Lung microvascular endothelial cell (primary cell): ENCODE data around the gene STRN4. TPM values are rescaled to one million over a fixed set of nuclear protein-coding genes. Genes with fewer than 3 reads are reported as not detected.

ENCODE experiments used
- DNase-seq, 2 donors: peaks; one replicate each; pipeline versions ENCODE4 v3.0.0 to v3.0.0-alpha.2; 2010; ENCODE audit warnings: low read depth in 2 of 2
- total RNA-seq: library from RNA; depleted of rRNA; stranded (reverse); fragments of >200 nt; gene quantifications from 2 replicates; pipeline ENCODE4 v1.2.1, GENCODE V29; 2014

The STRN4 gene
- total RNA-seq, 1 donor from 2014 or later = 84.3 TPM

DNA sequence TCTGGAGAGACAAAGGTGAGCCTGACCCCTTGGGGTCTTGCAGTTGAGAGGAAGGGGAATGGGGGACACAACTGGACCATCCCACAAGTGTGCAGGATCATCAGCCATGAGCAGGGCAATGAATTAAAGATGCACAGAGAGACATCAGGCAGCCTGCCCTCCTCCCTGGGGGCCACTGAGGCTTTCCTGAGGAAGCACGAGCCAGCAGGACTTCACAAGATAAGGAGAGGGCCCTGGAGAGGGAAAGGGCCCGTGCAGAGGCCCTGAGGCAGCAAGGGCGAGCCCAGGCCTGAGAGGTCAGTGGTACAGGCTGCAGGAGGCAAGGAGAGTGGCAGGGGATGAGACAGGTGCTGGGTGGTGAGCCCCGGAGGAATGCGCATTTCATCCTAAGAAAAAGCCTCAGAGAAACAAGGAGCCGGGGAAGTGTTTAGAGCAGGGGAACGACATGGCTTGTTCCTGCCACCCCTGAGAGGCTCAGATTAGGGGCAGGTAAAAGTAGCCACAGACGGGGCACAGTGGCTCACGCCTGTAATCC, 20.3 kb downstream of the STRN4 start:
- no peak for DNase-seq

DNA sequence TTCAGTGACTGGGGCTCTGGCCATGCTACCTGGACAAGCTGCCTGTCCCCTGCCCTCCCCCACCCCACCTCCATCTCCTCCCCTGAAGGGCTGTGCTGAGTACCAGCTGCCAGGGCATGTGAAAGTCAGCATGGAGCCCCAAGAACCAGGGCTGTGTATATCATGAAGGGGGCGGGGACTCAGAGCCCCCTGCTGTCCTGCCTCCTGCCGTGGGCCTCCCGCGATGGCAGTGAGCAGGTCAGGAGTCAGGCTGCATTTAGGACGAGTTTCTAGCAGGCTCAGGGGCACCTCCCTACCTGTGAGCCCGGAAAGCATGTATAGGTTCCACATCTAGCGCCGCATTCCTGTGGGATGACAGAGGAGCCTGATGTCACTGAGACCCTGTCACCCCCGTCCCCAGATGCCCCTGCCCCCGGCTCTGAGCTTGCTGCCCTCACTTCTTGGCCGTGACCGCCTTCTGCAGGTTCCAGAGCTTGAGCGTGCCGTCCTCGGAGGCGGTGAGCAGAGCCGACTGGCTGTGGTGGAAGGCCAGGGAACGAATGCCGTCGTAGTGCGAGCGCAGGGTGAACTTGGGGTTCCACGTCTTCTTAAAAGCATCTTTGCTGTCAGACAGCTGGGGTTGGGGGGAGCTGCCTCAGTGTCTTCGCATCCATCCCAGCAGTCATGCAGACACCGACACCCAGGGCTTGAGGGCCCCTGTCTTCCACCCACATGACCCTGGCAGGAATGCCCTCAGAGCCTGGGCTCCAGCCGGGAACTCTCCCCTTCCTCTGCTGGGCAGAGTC, 21.0 kb downstream of the STRN4 start:
- peak in 1 of 2 donors; percentile 0 for DNase-seq

DNA sequence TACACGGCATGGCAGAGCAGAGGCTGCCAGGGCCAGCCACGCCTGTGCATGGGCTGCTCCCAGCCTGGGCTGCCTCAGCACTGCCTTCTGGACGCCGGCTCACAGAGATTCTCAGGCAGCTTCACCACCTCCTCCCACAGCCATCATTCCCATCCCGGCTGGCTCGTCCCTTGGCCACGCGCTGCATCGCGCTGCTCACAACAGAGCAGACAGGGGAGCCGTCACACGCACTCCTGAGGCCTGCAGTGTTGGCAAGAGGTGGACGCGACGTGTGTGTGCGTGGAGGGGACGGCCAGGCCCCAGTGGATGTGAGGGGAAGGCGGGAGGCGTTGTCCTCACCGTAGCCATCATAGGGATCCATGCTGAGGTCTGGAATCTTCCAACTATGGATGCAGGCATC, 21.8 kb downstream of the STRN4 start:
- no peak for DNase-seq

DNA sequence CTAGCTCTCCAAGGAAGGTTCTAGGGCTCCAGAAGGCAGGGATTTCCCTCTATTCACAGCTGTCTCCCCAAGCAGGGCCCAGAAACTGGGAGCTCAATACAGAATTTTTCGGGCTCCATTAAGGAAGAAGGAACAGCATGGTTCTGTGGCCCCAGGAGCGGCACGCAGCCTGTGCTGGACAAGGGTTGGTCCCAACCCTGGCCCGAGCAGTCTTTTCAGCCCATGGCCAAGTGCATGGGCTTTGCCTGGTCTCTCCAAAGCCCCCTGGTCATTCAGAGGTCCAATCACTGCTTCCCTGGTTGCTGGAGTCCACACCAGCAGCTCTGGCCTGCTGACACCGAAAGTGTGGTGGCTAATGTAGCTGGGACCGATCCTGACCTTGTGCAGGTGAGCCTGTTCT, 22.8 kb downstream of the STRN4 start:
- no peak for DNase-seq

DNA sequence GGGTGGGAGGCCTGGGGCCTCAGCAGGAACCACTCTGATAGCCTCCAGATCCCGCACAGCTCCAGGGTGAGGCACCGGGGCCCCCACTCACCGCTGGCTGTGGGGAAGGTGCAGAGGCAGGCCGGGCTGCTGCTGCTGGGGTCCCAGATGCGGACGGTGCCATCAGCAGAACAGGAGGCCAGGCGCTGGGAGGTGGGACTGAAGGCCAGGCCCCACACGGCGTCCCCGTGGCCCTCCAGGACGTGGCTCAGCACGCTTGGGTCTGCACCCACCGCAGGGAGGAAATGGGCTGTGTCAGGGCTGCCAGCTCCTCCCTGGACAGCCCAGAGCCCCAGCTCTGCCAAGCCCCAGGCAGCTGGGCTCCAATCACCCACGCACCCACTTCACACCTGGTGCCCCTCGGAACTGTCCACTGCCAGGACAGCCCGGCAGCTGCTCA, 23.2 kb downstream of the STRN4 start:
- DNase-seq = no peak

DNA sequence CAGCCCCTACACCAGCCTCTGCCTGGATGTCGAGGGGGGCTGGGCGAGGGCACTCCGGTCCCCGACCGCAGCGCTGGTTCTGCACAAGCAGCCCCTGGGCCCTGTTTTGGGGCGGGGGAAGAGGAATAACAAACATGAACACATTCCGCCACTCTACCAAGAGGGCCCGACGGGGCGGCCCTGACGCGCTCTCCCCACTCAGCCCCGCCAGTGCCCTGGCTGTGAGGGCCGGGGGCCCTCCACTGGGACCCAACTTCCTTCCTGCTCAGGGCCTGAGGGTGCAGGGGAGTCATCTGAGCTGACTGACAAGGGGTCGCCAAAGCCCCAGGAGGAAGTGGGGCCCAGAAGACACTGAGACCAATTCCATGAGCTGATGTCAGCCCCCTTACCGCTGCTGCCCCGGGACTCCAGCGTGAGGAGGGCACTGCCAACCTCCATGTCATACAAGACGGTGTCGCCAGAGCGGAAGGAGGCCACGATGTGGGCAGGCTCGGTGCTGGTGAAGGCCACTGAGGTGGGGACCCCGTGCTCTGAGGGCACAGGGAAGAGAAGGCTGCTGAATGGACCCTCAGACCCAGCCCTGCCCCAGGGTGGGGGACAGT, 23.7 kb downstream of the STRN4 start:
- DNase-seq = no peak

DNA sequence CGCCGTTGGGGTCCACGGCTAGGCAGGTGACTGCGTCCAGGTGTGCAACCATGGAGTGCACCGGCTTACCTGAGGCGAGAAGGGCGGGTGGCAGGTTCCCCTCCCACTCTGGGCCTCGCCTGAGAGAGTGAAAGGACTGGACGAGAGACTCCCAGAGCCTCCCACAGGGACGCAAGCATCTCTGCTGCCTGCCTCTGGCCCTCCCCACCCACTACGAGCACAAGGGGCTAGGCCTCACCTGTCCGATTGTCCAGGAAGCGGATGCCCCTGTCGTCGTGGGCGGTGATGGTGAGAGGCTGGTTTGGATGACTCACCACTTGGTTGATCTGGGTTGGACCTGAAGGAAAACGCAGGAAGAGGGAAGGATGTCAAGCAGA, 24.3 kb downstream of the STRN4 start:
- DNase-seq = peak in 1 of 2 donors; percentile 58

DNA sequence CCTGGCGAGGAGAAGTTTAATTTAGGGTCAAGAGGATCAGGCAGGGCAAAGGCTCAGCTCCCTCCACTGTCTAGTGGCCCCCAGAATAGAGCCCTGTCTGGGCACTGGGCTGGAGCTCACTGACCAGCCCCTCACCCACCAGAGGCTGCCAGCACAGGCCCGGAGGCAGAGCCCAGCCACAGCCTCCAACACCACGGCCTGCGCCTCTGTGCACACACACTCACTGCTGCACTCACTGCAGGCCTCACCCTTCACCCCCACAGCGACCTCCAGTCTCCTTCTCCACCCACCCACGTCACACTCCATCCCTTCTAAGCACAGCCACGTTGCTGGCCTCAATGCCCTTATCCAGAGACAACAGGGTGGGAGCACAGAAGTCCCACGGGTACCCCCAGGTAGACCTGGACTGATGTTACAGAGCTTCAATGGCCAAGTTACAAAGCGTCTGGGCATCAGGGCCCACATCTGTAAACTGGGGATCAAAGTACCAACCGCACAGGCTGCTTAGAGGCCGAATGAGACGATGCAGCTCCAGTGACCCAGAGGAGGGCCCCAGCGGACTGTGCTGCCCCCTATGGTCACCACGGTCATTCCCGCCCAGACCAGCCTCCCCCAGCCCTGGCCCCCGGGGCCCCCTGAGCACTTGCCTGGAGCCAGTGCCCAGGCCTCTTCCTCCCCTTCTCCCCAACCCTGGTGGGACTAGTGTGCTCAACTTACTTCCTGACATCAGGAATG, 24.8 kb downstream of the STRN4 start:
- DNase-seq = no peak

DNA sequence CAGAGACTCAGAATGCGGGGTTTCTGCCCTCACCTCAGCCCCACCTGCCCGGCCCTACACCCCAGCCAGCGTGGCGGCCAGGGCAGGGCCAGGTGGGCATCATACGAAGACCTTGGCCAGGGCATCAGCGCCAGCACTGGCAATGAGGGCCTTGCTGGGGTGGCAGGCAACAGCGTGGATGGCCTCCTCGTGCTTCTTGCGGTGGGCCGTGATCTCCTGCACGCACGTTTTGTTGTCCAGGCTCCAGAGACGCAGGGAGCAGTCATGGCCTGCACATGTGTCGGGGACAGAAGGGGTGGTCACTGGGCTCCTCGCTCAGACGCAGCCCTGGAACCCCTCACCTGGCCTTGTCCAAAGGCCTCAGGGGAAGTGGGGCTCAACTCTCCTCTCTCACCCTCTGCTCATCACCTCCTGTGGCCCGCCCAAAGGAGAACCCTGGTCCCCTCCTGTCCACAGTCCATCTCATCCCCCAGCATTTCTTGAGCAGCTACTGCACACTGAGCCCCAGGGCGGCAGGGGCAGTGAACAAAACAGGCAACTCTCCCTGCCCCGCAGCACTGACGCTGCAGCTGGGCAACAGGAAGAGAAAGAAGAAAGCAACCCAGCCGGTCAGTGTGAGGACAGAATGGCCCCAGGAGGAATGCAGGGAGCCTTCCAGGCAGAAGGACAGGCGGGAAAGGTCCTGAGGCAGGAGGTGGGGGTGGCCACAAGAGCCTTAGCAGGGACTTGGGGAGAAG, 25.6 kb downstream of the STRN4 start:
- DNase-seq = no peak

DNA sequence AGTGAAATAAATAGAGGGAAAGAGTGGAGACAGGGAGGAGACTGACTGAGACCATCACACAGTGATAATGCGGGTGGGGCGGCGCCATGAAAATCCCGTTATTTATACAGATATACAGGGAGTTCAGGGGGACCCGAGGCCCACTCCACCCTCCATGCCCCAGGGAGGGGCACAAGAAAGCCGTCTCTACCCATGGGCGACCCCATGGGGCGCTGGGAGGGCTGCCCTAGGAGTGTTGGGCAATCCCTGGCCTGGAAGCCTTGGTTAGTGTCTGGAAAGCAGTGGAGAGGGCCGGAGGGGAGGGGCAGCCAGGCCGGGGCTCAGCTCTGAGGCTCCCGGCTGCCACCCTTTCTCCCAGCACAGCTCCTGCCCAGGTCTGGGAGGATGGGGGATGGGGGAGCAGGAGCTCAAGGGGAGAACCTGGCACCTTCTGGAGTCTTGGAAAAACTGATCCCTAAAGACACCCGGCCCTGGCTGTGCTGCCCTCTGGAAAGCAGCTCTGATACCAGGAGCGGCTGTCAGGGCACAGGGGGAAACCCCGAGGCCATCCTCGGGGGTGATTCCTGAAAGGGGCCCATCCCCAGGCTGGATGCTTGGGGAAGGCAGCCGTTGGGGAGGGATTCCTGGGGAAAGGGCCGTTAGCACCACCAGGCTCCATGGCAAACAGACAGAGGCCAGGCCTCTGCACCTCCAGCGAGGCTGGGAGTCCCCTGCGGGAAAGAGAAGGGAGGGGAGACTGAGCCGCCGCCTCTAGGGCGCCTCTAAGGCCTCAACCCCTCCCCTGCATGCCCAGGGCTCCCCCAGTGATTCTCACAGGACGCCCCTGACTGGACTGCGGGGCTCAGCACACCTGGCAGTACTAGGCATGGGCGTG, 26.4 kb downstream of the STRN4 start:
- DNase-seq = no peak

DNA sequence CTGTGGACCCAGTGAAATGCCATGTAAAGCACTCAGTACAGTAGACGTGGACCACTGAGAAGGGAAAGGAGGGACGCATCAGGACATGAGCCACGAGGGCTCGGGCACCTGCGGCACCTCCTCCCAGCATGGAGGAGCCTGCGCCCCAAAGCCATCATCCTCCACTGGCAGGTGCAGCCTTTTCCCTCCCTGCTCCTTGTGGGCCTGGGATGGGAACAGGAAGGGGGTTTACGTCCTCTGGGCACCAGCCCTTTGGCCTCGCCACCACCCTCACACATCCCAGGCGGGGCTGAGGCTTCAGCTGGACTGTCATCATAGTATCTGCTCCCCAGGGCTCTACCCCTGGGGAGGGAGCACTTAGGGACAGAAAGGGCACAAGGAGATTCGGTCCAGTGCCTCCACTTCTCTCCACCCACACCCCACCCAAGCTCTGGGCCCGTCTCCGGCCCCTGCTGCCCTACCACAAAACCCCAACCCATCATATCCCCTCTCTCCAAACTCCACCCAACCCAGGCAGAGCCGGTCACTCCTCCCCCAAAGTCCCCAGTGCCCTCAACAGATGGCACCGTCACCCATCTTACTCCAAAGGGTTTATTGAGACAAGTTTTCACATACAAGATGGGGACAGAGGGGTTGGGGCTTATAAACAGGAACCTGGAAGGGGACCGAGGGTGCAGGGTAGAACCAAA, 27.2 kb downstream of the STRN4 start:
- no peak for DNase-seq

DNA sequence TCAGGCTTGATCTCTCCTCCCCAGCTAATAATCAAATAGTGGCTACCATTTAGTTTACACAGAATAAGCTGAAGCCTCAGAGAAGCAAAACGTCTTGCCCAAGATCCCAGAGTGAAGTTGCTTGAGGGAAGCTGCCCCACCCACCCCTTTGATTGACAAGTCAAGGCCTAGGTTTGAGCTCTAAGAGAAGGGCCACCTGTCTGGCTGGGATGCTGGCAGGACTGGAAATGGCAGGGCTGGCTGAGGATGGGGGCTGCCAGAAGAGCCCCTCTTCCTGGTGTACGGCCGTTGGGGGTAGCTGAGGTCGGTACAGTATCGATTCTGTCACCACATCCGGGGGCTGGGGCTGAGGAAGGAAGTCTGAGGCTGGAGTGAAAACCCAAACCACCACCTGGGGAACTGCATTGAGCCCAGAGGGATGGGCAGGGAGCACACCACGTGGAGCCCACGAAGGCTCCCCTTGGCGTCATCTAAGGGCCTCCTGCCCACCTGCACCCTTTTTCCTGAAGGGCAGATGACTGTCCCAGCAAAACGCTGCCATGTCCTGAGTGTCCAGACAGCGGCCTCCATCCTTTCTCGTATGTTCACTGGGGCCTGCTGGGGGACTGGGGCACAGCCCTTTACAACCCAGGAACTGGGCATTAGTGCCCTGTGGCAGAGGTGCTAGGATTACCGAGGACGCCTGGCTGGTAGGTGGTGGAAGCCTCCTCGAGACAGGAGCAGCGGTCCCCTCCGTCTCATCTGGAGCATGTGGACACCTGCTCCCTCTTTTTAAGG, 27.9 kb downstream of the STRN4 start:
- peak in 1 of 2 donors; percentile 44 for DNase-seq

DNA sequence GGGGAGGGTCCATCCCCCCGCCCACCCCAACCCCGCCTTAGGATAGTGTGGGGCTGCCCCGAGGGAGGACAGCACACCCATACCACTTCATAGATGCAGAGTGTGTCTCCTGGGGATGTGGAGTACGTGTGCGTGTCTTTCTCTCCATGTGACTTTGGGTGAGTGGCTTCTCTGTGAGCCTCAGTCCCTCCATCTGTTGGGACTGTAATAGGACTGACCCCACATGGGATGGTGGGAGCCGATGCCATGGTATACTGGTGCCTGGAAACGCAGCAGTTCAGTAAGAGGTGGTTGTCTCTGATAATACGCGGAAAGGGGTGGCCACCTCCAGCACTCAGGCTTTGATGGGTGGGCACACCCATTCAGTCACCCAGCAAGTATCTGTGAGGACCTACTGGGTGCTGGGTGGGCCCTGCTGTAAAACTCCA, 28.5 kb downstream of the STRN4 start:
- peak; percentile 16 to 30 for DNase-seq

DNA sequence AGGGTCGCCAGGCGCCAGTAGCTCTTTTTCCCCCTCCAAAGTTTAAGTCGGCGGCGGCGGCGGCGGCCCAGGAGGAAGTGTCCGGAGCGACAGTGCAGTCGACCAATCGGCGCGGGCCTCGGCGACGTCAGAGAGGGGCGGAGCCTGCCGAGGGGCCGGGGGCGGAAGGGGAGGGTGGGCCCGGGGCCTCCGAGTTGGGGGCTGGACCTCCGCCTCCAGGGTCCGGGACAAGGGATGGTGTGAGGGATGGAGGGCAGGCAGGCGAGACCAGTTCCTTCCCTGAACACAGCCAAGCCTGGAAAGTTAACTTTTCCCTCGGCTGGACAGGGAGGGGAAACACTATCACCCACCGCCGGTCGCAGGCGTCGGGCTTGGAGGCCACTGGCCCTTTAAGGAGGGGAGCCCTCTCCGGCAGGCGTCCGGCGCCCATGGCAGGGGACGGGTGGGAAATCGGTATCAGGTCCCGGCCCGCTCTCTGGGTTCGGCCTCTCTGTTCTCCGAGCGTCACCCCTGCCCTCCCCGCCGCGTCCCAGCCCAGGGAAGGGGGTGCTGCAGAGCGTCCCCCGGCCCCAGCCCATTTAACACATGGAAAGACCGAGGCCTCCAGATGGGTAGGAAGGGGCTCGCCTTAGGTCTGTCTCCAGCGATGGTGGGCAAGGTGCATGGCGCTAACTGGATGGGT, 29.1 kb downstream of the STRN4 start, which contains the start of gene PRKD2:
TSS of gene PRKD2 (minus strand) at position 81 of the 682 bp plus-strand sequence. CDS start 744 bp downstream, outside the sequence.
- peak; percentile 85 to 90 for DNase-seq

DNA sequence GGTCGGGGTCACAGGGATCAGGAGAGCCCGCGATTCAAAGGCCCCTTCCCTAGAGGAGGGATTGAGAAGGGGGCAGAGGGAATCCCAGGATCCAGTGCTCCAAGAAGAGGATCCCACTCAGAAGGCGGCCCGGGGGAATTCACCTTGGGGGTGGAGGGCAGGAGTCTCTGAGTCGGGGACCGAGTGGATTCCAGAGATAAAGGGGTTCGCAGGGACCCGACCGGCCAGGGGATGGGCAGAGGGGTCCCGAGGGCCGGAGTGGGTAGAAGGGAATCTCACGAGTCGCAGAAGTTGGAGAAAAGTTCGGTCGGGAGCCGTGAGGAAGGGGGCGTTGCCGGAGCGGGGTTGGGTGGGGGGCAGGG, 29.6 kb downstream of the STRN4 start:
- no peak for DNase-seq

DNA sequence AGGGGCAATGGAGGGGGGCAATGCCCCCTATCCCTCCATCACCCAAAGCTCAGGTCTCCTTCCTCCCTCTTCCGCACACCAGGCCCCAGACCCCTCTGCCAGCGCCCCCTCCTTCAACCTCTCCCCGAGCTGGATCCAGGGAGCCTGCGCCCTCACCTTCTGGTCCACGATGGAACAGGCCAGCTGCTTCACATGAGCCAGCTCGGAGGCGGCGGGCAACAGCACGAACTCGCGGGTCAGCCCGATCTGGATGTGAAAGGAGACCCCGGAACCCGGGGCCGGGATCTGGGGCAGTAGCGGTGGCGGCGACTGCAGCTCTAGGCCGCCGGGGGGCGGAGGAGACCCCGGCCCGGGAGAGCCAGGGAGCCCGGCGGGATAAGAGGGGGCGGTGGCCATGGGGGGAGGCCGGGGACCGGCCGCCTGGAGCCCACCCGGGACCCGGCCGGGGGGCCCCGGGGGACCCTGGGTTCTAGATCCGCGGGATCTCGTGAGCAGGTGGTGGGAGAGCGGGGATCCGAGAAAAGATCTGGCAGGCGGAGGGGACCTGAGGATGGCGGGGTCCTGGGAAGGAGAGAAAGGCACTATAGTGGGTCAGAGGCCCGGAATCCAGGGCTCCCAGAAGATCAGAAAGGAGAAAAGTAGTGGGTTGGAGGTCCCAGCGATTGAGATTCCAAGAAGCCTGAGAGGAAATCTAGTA, 30.1 kb downstream of the STRN4 start:
- peak in 1 of 2 donors; percentile 27 for DNase-seq

DNA sequence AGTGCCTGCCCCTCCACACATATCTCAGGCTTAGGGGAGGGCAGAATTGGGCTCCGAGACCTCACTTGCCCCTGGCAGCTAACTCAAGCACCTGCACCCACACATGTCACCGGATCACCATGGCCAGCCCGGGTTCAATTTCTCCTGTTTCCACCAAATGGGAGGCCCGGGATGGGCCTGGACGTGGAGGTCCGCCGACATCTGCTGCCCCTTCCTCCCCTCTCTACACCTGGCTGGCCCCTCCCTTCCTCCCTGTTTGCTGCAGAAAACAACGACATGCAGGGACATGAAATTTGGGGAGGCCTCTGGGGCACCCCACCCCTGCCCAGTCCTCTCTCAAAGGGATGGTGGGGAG, 30.7 kb downstream of the STRN4 start:
- no peak for DNase-seq
